HepG2 (cell line): Measurements from ENCODE around the gene KDM8. TPM values are rescaled to one million over a fixed set of nuclear protein-coding genes. Genes with fewer than 3 reads are reported as not detected.
A peak's percentile ranks its signal among the peaks of the same experiment; 100 is the strongest.

Experiments
- DR1 ChIP-seq: sonication (generic); formaldehyde crosslinking; IDR thresholded peaks from 2 replicates; pipeline ENCODE4 v1.8.0; 2021; ENCODE audit warnings: mild to moderate bottlenecking, missing genetic modification reagents, inconsistent platforms
- FOXA1 ChIP-seq, 2 experiments: fragments of 450-650 bp in 1 of 2; sonication (generic) in 1 of 2; formaldehyde crosslinking in 1 of 2; IDR thresholded peaks; 2 replicates each; pipeline versions ENCODE4 v1.4.0 to v1.6.1; 2016 to 2020; ENCODE audit warnings: missing genetic modification reagents in 1 of 2
- NRL ChIP-seq: sonication (generic); formaldehyde crosslinking; IDR thresholded peaks from 2 replicates; pipeline ENCODE4 v1.5.0; 2020; ENCODE audit warnings: missing genetic modification reagents, mild to moderate bottlenecking, moderate library complexity, borderline replicate concordance
- RBM22 ChIP-seq: fragments of 200-400 bp; formaldehyde crosslinking; optimal IDR thresholded peaks from 2 replicates; pipeline ENCODE3; 2017; ENCODE audit warnings: mild to moderate bottlenecking, low read length, moderate library complexity
- RNF219 ChIP-seq: sonication (generic); formaldehyde crosslinking; IDR thresholded peaks from 2 replicates; pipeline ENCODE4 v1.5.0; 2020; ENCODE audit warnings: mild to moderate bottlenecking, missing genetic modification reagents
- RXRA ChIP-seq: sonication (generic); formaldehyde crosslinking; IDR thresholded peaks from 2 replicates; pipeline ENCODE4 v1.5.1; 2020; ENCODE audit warnings: missing genetic modification reagents
- SMAD3 ChIP-seq: sonication (generic); formaldehyde crosslinking; IDR thresholded peaks from 2 replicates; pipeline ENCODE4 v1.4.0; 2020; ENCODE audit warnings: missing genetic modification reagents
- TOPORS ChIP-seq: sonication (generic); formaldehyde crosslinking; IDR thresholded peaks from 2 replicates; pipeline ENCODE4 v1.8.0; 2023; ENCODE audit warnings: mild to moderate bottlenecking, missing genetic modification reagents
- ZBTB39 ChIP-seq: sonication (generic); formaldehyde crosslinking; IDR thresholded peaks from 2 replicates; pipeline ENCODE4 v1.5.0; 2020; ENCODE audit warnings: missing genetic modification reagents
- ZHX1 ChIP-seq: sonication (generic); formaldehyde crosslinking; IDR thresholded peaks from 2 replicates; pipeline ENCODE4 v1.8.1; 2022; ENCODE audit warnings: low read depth, mild to moderate bottlenecking, missing genetic modification reagents
- ZNF142 ChIP-seq: sonication (generic); formaldehyde crosslinking; IDR thresholded peaks from 2 replicates; pipeline ENCODE4 v1.4.0; 2020; ENCODE audit warnings: missing genetic modification reagents
- ZNF451 ChIP-seq: sonication (generic); formaldehyde crosslinking; IDR thresholded peaks from 2 replicates; pipeline ENCODE4 v1.5.0; 2020; ENCODE audit warnings: mild to moderate bottlenecking, missing genetic modification reagents
- ZNF782 ChIP-seq: sonication (generic); formaldehyde crosslinking; IDR thresholded peaks from 2 replicates; pipeline ENCODE4 v1.4.0; 2020; ENCODE audit warnings: missing genetic modification reagents, mild to moderate bottlenecking, borderline replicate concordance
- ZNF891 ChIP-seq: sonication (generic); formaldehyde crosslinking; IDR thresholded peaks from 2 replicates; pipeline ENCODE4 v1.5.0; 2020; ENCODE audit warnings: mild to moderate bottlenecking, missing genetic modification reagents
- polyA plus RNA-seq, 8 experiments: library from polyadenylated mRNA; depleted of rRNA in 3 of 8; stranded (reverse) in 7 of 8; unstranded in 1 of 8; fragments of >200 nt; fragmentation: Illumina TruSeq in 4 of 8; extraction: Trizol in 4 of 8; gene quantifications; 2 replicates each; pipeline versions ENCODE4 v1.2.1 to v1.2.3, GENCODE V29; 2011 to 2016; ENCODE audit warnings: low read depth in 4 of 8, missing spikeins in 1 of 8, mixed read lengths in 1 of 8; ENCODE audit not compliant: insufficient read depth in 1 of 8
- total RNA-seq, 5 experiments: library from RNA; depleted of rRNA; stranded (reverse); fragments of >200 nt; fragmentation: Illumina TruSeq; extraction: Trizol; gene quantifications; 2 replicates each; pipeline ENCODE4 v1.2.3, GENCODE V29; 2016; ENCODE audit warnings: low read depth in 1 of 5

KDM8 gene
- total and polyA plus RNA-seq, 2 of the 13 experiments (the other 11 are each of a cell fraction or from before 2014, with no cell fraction given) = 3.3 to 8.6 TPM

- peak; percentile 93 for TF ChIP-seq ZNF142 (CRISPR knock-in tag)
- peak; percentile 71 for TF ChIP-seq ZNF451 (CRISPR knock-in tag)
- peak; percentile 57; the same call in 1 of the 2 replicates for TF ChIP-seq ZNF891
- TF ChIP-seq FOXA1 (IDR thresholded peaks at IDR 0.05) = no peak
- 0 out of 2 replicates have a peak, but pooled peaks have one; percentile 42 for TF ChIP-seq FOXA1 (CRISPR knock-in tag; IDR thresholded peaks at IDR 0.05)
- peak; percentile 76; the same call in 1 of the 2 replicates for TF ChIP-seq ZNF782
- TF ChIP-seq SMAD3 (CRISPR knock-in tag) = peak; percentile 80
- TF ChIP-seq DR1 (CRISPR knock-in tag) = no peak; the same call in 1 of the 2 replicates
- no peak for TF ChIP-seq RBM22
- TF ChIP-seq RNF219 (CRISPR knock-in tag) = no peak
- TF ChIP-seq NRL (CRISPR knock-in tag) = no peak
- TF ChIP-seq ZBTB39 = 0 out of 2 replicates have a peak, but pooled peaks have one; percentile 26
- TF ChIP-seq TOPORS (CRISPR knock-in tag) = peak; percentile 91; the same call in 1 of the 2 replicates
- no peak; the same call in 1 of the 2 replicates for TF ChIP-seq ZHX1
- TF ChIP-seq RXRA (CRISPR knock-in tag) = peak; percentile 85
Observed at GRCh38 chr16:27203507-27204311, at the start of gene KDM8 (continued).
